GM12872 (cell line): ENCODE data around the gene TMEM52B.

Experiments
- TF ChIP-seq, protein P1 (sequence below): IDR thresholded peaks from 3 replicates; pipeline ENCODE4 v1.5.1; 2011; ENCODE audit warnings: low read depth, mild to moderate bottlenecking, low read length, moderate library complexity; ENCODE audit not compliant: insufficient read depth

Gene TMEM52B

DNA sequence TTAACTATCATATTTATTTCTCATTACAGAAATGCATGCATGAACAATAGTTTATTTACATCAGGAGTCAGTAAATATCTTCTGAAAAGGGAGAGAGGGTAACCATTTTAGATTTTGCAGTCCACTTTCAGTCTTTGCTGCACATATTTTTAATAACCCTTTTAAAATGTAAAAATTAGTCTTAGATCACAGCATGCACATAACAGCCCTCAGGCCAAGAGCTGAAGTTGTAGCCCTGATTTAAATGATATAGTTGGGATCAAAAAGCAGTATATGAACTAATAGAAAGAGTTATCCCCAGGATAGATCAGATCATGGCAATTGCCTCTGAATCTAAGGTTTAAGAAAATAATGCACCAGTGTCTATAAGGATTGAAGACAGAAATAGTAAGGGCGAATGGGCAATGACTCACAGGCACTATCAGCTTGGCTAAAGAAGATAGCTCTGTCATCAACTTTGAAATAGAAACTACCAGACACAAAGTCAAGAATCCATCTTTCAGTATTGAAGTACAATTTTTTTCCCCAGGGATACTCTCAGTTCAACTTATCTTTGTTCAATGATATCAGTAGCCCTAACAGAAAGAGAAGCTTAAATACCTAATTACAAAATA, 35.7 kb upstream of the TMEM52B start:
- TF ChIP-seq, protein P1, sequence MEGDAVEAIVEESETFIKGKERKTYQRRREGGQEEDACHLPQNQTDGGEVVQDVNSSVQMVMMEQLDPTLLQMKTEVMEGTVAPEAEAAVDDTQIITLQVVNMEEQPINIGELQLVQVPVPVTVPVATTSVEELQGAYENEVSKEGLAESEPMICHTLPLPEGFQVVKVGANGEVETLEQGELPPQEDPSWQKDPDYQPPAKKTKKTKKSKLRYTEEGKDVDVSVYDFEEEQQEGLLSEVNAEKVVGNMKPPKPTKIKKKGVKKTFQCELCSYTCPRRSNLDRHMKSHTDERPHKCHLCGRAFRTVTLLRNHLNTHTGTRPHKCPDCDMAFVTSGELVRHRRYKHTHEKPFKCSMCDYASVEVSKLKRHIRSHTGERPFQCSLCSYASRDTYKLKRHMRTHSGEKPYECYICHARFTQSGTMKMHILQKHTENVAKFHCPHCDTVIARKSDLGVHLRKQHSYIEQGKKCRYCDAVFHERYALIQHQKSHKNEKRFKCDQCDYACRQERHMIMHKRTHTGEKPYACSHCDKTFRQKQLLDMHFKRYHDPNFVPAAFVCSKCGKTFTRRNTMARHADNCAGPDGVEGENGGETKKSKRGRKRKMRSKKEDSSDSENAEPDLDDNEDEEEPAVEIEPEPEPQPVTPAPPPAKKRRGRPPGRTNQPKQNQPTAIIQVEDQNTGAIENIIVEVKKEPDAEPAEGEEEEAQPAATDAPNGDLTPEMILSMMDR: no peak

DNA sequence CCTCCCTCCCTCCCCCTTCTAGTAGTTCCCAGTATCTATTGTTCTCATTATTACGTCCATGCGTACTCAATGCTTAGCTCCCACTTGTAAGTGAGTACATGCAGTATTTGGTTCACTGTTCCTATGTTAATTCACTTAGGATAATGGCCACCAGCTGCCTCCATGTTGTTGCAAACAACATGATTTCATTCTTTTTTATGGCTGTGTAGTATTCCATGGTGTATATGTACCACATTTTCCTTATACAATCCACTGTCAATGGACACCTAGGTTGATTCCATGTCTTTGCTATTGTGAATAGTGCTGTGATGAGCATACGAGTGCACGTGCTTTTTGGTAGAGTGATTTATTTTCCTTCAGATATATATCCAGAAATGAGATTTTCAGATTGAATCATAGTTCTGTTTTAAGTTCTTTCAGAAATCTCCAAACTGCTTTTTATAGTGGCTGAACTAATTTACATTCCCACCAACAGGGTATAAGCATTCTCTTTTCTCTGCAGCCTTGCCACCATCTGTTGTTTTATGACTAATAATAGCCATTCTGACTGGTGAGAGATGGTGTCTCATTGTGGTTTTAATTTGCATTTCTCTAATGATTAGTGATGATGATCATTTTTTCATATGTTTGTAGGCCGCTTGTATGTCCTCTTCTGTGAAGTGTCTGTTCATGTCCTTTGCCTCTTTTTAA, 31.0 kb upstream of the TMEM52B start:
- TF ChIP-seq, protein P1: no peak

DNA sequence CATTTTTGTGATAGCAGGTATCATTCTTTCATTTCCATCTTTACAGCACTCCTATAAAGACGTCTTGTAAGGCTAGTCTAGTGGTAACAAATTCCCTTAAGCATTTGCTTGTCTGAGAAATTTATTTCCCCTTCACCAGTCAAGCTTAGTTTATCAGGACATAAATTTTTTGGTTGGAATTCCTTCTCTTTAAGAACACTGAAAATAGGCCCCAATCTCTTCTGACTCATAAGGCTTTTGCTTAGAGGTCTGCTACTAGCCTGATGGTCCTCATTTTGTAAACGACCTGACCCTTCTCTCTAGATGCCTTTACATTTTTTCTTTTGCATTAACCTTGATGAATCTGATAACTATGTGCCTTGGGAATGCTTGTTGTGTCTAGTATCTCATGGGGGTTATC, 27.2 kb upstream of the TMEM52B start:
- TF ChIP-seq, protein P1: no peak

DNA sequence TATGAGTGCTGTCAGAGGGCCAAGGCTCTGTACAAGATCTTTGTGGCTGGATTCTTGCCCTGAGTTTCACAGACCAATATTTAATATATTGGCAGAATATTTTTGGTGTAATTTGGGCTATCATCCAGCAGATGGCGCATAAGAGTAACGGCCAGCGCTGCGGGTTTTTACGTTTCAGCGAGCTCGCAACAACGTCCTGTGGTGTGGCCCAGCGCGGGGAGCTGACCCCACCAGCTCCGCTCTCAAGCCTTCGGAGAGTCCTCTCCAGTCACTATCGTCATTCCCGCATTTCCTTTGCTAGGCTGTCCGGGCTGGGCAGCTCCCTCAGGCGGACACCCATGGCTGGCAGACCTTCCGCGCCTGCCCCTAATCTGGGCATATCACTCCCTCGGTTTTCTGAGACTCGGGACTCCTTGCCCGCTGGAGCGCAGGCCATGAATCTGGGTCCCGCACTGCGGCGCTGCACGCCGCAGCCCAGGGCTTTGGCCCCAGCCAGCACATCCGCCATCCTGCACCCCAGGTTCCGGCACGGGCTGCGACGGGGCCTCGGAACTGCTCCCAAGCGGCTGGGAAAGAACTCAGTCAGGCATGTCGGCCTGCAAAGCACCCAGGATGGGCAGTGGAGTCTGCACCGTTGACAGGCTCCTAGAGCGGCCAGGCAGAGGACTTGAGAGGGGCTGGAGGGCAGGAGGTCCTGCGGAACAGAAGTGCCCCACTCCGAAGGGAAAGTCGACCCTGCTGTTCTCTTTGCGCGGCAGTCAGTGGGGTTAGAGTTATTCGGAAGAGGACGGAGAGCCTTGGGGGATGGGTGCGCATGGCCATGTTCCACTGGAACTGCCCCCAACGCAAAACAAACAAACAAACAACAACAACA, 25.3 kb upstream of the TMEM52B start:
- TF ChIP-seq, protein P1: peak; percentile 78

DNA sequence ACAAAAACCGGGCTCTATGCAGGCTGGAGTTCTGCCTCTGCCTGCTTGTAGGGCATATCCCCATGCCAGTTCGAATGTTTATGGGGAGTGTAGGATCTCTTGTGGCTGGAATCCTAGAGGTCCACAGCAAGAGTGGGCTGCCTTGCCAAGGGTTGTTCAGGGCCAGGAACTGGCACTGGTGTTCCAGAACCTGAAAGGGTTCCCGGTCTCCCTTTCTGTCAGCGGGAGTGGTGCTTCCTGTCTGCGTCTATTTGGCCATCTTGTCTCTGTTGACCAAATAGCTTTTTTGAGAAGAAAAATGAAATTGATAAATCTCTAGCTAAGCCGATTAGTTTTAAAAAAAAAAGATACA, 24.7 kb upstream of the TMEM52B start:
- TF ChIP-seq, protein P1: no peak

DNA sequence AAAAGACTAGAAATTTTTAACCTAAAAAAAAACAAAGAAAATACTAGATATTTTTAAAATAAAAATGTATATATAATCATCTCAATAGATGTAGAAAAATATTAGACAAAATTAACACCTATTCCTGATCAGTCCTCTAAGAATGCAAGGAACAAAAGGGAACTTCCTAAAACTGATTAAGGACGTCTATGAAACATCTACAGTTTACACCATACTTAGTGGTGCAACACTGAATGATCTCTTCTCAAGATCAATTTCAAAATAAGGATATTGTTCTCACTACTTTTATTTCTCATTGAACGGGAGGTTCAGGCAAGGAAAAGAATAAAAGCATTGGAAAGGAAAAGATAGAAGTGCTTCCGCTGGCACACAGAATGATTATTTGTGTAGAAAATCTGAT, 22.9 kb upstream of the TMEM52B start:
- TF ChIP-seq, protein P1: no peak

DNA sequence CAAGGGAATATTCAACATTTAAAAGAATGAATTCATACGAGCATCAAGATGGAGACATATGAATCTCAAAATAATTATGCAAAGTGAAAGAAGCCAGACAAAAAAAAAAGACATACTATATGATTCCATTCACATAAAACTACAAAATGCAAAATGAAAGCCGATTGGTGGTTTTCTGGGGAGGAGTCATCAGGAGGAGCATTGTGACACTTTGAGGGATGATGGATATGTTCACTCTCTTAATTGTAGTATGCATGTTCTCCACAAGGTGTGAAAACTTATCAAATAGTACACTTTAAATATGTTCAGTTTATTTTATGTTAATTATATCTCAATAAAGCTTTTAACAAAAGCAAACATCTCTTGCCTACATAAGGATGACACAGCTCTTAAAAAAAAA, 20.4 kb upstream of the TMEM52B start:
- TF ChIP-seq, protein P1: no peak
